HepG2 (cell line): ENCODE results near the gene RPTOR. TPM values are rescaled to one million over a fixed set of nuclear protein-coding genes. Genes with fewer than 3 reads are reported as not detected.

Experiments
- CCAR2 ChIP-seq: fragments of 200-400 bp; formaldehyde crosslinking; optimal IDR thresholded peaks from 2 replicates; pipeline ENCODE3; 2018; ENCODE audit warnings: low read depth, mild to moderate bottlenecking, low read length, moderate library complexity
- FOXK2 ChIP-seq: fragments of 450-650 bp; IDR thresholded peaks from 2 replicates; pipeline ENCODE4 v1.6.1; 2016
- HNRNPK ChIP-seq: fragments of 200-400 bp; formaldehyde crosslinking; IDR thresholded peaks from 2 replicates; pipeline ENCODE4 v1.6.1; 2018; ENCODE audit warnings: low read length, low read depth, moderate library complexity, mild to moderate bottlenecking; ENCODE audit not compliant: poor library complexity, severe bottlenecking
- KAT8 ChIP-seq: IDR thresholded peaks from 2 replicates; pipeline ENCODE4 v1.6.1; 2016; ENCODE audit warnings: missing genetic modification reagents, missing compliant biosample characterization
- KDM3A ChIP-seq: IDR thresholded peaks from 2 replicates; pipeline ENCODE4 v1.6.1; 2018; ENCODE audit warnings: low read depth, missing compliant biosample characterization
- NCOA5 ChIP-seq: sonication (generic); formaldehyde crosslinking; IDR thresholded peaks from 2 replicates; pipeline ENCODE4 v1.4.0; 2020; ENCODE audit warnings: missing genetic modification reagents
- SRF ChIP-seq: IDR thresholded peaks from 2 replicates; pipeline ENCODE4 v1.6.1; 2011; ENCODE audit warnings: mild to moderate bottlenecking, low read depth, low read length, moderate library complexity
- TBP ChIP-seq: sonication (generic); formaldehyde crosslinking; IDR thresholded peaks from 2 replicates; pipeline ENCODE4 v1.5.0; 2020; ENCODE audit warnings: missing genetic modification reagents
- TP53 ChIP-seq: sonication (generic); formaldehyde crosslinking; conservative IDR thresholded peaks from 2 replicates; pipeline ENCODE4 v1.4.0; 2020; ENCODE audit warnings: missing genetic modification reagents
- ZNF350 ChIP-seq: sonication (generic); formaldehyde crosslinking; IDR thresholded peaks from 2 replicates; pipeline ENCODE4 v1.4.0; 2020; ENCODE audit warnings: mild to moderate bottlenecking, low read depth, missing genetic modification reagents, borderline replicate concordance
- ZNF431 ChIP-seq: sonication (generic); formaldehyde crosslinking; IDR thresholded peaks from 2 replicates; pipeline ENCODE4 v1.9.0; 2022; ENCODE audit warnings: missing genetic modification reagents, low read depth, mild to moderate bottlenecking, borderline replicate concordance
- ZNF530 ChIP-seq: sonication (generic); formaldehyde crosslinking; IDR thresholded peaks from 2 replicates; pipeline ENCODE4 v1.5.0; 2020; ENCODE audit warnings: low read depth, mild to moderate bottlenecking, missing genetic modification reagents
- ZNF776 ChIP-seq: sonication (generic); formaldehyde crosslinking; IDR thresholded peaks from 2 replicates; pipeline ENCODE4 v1.4.0; 2020; ENCODE audit warnings: mild to moderate bottlenecking, missing genetic modification reagents
- ZNF792 ChIP-seq: IDR thresholded peaks from 2 replicates; pipeline ENCODE4 v1.6.1; 2016
- polyA plus RNA-seq, 8 experiments: library from polyadenylated mRNA; depleted of rRNA in 3 of 8; stranded (reverse) in 7 of 8; unstranded in 1 of 8; fragments of >200 nt; fragmentation: Illumina TruSeq in 4 of 8; extraction: Trizol in 4 of 8; gene quantifications; 2 replicates each; pipeline versions ENCODE4 v1.2.1 to v1.2.3, GENCODE V29; 2011 to 2016; ENCODE audit warnings: low read depth in 4 of 8, missing spikeins in 1 of 8, mixed read lengths in 1 of 8; ENCODE audit not compliant: insufficient read depth in 1 of 8
- total RNA-seq, 5 experiments: library from RNA; depleted of rRNA; stranded (reverse); fragments of >200 nt; fragmentation: Illumina TruSeq; extraction: Trizol; gene quantifications; 2 replicates each; pipeline ENCODE4 v1.2.3, GENCODE V29; 2016; ENCODE audit warnings: low read depth in 1 of 5
- TF ChIP-seq, protein P1 (sequence below): sonication (generic); formaldehyde crosslinking; IDR thresholded peaks from 2 replicates; pipeline ENCODE4 v1.4.0; 2020; ENCODE audit warnings: mild to moderate bottlenecking, missing genetic modification reagents
- TF ChIP-seq, protein P2 (sequence below): sonication (generic); formaldehyde crosslinking; IDR thresholded peaks from 2 replicates; pipeline ENCODE4 v1.5.1; 2020; ENCODE audit warnings: mild to moderate bottlenecking, moderate library complexity, missing genetic modification reagents
- TF ChIP-seq, protein P3 (sequence below): sonication (generic); IDR thresholded peaks from 2 replicates; pipeline ENCODE4 v1.6.1; 2016; ENCODE audit warnings: low read depth, borderline replicate concordance
- TF ChIP-seq, protein P4 (sequence below): sonication (generic); formaldehyde crosslinking; IDR thresholded peaks from 2 replicates; pipeline ENCODE4 v1.5.1; 2020; ENCODE audit warnings: mild to moderate bottlenecking, missing genetic modification reagents
- TF ChIP-seq, protein P5 (sequence below): IDR thresholded peaks from 2 replicates; pipeline ENCODE4 v1.6.1; 2016; ENCODE audit warnings: mild to moderate bottlenecking, missing biosample characterization, missing genetic modification reagents

Gene RPTOR
- total and polyA plus RNA-seq, 2 of the 13 experiments (the other 11 are each of a cell fraction or from before 2014, with no cell fraction given), result 6.6 to 25.3 TPM

DNA sequence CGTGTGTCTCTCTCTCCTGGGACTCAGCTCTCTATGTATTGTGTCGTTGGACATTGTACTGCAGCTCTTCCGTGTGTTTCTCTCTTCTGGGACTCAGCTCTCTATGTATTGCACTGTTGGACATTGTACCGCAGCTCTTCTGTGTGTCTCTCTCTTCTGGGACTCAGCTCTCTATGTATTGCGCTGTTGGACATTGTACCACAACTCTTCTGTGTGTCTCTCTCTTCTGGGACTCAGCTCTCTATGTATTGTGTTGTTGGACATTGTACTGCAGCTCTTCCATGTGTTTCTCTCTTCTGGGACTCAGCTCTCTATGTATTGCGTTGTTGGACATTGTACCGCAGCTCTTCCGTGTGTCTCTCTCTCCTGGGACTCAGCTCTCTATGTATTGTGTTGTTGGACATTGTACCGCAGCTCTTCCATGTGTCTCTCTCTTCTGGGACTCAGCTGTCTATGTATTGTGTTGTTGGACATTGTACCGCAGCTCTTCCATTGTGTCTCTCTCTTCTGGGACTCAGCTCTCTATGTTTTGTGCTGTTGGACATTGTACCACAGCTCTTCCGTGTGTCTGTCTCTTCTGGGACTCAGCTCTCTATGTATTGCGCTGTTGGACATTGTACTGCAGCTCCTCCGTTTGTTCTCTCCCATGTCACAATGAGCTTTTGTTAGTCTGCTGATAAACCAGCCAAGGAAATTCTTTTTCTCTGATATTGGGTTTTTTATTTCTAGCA, 84.8 kb downstream of the RPTOR start (continued):
- TF ChIP-seq, protein P1, sequence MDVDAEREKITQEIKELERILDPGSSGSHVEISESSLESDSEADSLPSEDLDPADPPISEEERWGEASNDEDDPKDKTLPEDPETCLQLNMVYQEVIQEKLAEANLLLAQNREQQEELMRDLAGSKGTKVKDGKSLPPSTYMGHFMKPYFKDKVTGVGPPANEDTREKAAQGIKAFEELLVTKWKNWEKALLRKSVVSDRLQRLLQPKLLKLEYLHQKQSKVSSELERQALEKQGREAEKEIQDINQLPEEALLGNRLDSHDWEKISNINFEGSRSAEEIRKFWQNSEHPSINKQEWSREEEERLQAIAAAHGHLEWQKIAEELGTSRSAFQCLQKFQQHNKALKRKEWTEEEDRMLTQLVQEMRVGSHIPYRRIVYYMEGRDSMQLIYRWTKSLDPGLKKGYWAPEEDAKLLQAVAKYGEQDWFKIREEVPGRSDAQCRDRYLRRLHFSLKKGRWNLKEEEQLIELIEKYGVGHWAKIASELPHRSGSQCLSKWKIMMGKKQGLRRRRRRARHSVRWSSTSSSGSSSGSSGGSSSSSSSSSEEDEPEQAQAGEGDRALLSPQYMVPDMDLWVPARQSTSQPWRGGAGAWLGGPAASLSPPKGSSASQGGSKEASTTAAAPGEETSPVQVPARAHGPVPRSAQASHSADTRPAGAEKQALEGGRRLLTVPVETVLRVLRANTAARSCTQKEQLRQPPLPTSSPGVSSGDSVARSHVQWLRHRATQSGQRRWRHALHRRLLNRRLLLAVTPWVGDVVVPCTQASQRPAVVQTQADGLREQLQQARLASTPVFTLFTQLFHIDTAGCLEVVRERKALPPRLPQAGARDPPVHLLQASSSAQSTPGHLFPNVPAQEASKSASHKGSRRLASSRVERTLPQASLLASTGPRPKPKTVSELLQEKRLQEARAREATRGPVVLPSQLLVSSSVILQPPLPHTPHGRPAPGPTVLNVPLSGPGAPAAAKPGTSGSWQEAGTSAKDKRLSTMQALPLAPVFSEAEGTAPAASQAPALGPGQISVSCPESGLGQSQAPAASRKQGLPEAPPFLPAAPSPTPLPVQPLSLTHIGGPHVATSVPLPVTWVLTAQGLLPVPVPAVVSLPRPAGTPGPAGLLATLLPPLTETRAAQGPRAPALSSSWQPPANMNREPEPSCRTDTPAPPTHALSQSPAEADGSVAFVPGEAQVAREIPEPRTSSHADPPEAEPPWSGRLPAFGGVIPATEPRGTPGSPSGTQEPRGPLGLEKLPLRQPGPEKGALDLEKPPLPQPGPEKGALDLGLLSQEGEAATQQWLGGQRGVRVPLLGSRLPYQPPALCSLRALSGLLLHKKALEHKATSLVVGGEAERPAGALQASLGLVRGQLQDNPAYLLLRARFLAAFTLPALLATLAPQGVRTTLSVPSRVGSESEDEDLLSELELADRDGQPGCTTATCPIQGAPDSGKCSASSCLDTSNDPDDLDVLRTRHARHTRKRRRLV (CRISPR knock-in tag), result 0 out of 2 replicates have a peak, but pooled peaks have one; percentile 53
- TF ChIP-seq, protein P2, sequence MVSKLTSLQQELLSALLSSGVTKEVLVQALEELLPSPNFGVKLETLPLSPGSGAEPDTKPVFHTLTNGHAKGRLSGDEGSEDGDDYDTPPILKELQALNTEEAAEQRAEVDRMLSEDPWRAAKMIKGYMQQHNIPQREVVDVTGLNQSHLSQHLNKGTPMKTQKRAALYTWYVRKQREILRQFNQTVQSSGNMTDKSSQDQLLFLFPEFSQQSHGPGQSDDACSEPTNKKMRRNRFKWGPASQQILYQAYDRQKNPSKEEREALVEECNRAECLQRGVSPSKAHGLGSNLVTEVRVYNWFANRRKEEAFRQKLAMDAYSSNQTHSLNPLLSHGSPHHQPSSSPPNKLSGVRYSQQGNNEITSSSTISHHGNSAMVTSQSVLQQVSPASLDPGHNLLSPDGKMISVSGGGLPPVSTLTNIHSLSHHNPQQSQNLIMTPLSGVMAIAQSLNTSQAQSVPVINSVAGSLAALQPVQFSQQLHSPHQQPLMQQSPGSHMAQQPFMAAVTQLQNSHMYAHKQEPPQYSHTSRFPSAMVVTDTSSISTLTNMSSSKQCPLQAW, result peak; percentile 80
- TF ChIP-seq SRF (no peak), ZNF776 (peak; percentile 54; the same call in 1 of the 2 replicates), TP53 (CRISPR knock-in tag) (no peak), ZNF792 (CRISPR knock-in tag) (peak; percentile 13; the same call in 1 of the 2 replicates), ZNF530 (CRISPR knock-in tag) (no peak), KAT8 (CRISPR knock-in tag) (peak; percentile 9; the same call in 1 of the 2 replicates), ZNF350 (CRISPR knock-in tag) (peak; percentile 36; the same call in 1 of the 2 replicates), FOXK2 (peak; percentile 98), TBP (no peak), KDM3A (CRISPR knock-in tag) (0 out of 2 replicates have a peak, but pooled peaks have one; percentile 32), NCOA5 (CRISPR knock-in tag) (no peak), ZNF431 (CRISPR knock-in tag) (peak; percentile 84), HNRNPK (no peak), CCAR2 (no peak)
- TF ChIP-seq, protein P3, sequence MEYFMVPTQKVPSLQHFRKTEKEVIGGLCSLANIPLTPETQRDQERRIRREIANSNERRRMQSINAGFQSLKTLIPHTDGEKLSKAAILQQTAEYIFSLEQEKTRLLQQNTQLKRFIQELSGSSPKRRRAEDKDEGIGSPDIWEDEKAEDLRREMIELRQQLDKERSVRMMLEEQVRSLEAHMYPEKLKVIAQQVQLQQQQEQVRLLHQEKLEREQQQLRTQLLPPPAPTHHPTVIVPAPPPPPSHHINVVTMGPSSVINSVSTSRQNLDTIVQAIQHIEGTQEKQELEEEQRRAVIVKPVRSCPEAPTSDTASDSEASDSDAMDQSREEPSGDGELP, result peak; percentile 82; the same call in 1 of the 2 replicates
- TF ChIP-seq, protein P4, sequence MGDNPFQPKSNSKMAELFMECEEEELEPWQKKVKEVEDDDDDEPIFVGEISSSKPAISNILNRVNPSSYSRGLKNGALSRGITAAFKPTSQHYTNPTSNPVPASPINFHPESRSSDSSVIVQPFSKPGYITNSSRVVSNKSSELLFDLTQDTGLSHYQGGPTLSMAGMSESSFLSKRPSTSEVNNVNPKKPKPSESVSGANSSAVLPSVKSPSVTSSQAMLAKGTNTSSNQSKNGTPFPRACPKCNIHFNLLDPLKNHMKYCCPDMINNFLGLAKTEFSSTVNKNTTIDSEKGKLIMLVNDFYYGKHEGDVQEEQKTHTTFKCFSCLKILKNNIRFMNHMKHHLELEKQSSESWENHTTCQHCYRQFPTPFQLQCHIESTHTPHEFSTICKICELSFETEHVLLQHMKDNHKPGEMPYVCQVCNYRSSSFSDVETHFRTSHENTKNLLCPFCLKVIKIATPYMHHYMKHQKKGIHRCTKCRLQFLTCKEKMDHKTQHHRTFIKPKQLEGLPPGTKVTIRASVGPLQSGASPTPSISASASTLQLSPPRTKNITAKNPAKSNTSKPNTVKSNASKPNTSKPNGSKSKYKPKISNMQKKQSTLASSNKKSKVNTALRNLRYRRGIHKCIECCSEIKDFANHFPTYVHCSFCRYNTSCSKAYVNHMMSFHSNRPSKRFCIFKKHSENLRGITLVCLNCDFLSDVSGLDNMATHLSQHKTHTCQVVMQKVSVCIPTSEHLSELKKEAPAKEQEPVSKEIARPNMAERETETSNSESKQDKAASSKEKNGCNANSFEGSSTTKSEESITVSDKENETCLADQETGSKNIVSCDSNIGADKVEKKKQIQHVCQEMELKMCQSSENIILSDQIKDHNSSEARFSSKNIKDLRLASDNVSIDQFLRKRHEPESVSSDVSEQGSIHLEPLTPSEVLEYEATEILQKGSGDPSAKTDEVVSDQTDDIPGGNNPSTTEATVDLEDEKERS (CRISPR knock-in tag), result peak; percentile 100
- TF ChIP-seq, protein P5, sequence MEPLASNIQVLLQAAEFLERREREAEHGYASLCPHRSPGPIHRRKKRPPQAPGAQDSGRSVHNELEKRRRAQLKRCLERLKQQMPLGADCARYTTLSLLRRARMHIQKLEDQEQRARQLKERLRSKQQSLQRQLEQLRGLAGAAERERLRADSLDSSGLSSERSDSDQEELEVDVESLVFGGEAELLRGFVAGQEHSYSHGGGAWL, result no peak
